Right lobe of liver (tissue), 4 donors: Measurements from ENCODE around the gene GORASP2.

Experiments used
- CTCF ChIP-seq, 4 donors: fragments of 200-600 bp in 3 of 4; fragments of 450-650 bp in 1 of 4; IDR thresholded peaks; one replicate each; pipeline versions ENCODE4 v1.5.1 to v1.8.0; 2016 to 2022; ENCODE audit warnings: antibody characterized with exemption in 4 of 4, mild to moderate bottlenecking in 2 of 4
- POLR2A ChIP-seq: fragments of 450-650 bp; IDR thresholded peaks from one replicate; pipeline ENCODE4 v1.6.1; 2017; ENCODE audit warnings: antibody characterized with exemption, mild to moderate bottlenecking
- donor health status: DM: no; HTN: no; CAD: no.
- donor health status: DM: no; HTN: no; CAD: no.
- donor health status: DM: no; HTN: yes; CAD: no.

DNA sequence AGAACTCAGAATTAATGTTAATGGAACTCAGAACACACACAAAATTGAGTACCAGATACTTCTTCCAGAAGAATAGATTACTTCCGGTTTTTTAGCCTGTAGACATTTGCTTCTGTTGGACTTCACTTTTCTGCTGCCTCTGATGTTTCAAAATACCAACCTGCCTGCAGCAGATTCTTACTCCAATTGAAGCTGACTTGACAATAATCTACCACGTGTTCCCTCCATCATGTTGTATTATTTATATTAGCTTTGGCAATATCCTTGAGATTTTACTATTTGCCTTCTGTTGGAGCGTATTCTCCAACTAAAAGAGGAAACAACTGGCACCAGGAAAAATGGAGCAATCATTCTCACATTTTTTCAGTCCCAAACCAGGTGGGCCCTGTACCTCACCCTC, 3.1 kb upstream of the GORASP2 start:
- TF ChIP-seq CTCF (IDR thresholded peaks at IDR 0.05) (no peak), POLR2A (no peak)
